A673 (cell line): ENCODE data around the gene ABCA2. TPM values are rescaled to one million over a fixed set of nuclear protein-coding genes. Genes with fewer than 3 reads are reported as not detected.

Source experiments
- BruUV-seq: library from RNA; stranded (reverse); fragments of 400-500 nt; replicated peaks from 2 replicates; lab custom pipeline; 2021; lab: Mats Ljungman, UMichigan
- CTCF ChIA-PET: fragments of 300-600 bp; sonication (Branson Sonifier 250); formaldehyde crosslinking; loops from one replicate; lab custom pipeline; 2022; ENCODE audit warnings: antibody characterized with exemption; lab: Charles Lee
- POLR2A ChIA-PET: fragments of 300-600 bp; sonication (Branson Sonifier 250); formaldehyde crosslinking; loops from one replicate; lab custom pipeline; 2022; ENCODE audit warnings: antibody characterized with exemption; ENCODE audit not compliant: low non-redundant PET; lab: Charles Lee
- DNase-seq: peaks from one replicate; pipeline ENCODE4 v3.0.0-alpha.2; 2015; ENCODE audit warnings: low spot score
- H3K27ac ChIP-seq: fragments of 200-600 bp; sonication (generic); 2 replicates; pipeline ENCODE4 v1.5.1; 2016; ENCODE audit warnings: mixed run types, low read depth, mild to moderate bottlenecking, mixed read lengths, antibody characterized with exemption, low read length; ENCODE audit not compliant: poor library complexity, severe bottlenecking
- H3K27me3 ChIP-seq: fragments of 200-600 bp; sonication (generic); replicated peaks from 2 replicates; pipeline ENCODE4 v1.6.1; 2017; ENCODE audit warnings: mixed run types, low read depth, mild to moderate bottlenecking, mixed read lengths, antibody characterized with exemption, low read length; ENCODE audit not compliant: insufficient read depth, poor library complexity
- H3K36me3 ChIP-seq: fragments of 200-600 bp; sonication (generic); 2 replicates; pipeline ENCODE4 v1.6.1; 2016; ENCODE audit warnings: mixed run types, mild to moderate bottlenecking, mixed read lengths, antibody characterized with exemption, low read length; ENCODE audit not compliant: insufficient read depth, poor library complexity, severe bottlenecking
- H3K4me1 ChIP-seq: fragments of 200-600 bp; sonication (generic); 2 replicates; pipeline ENCODE4 v1.6.1; 2017; ENCODE audit warnings: mixed run types, mild to moderate bottlenecking, mixed read lengths, antibody characterized with exemption, low read length; ENCODE audit not compliant: insufficient read depth, poor library complexity, severe bottlenecking
- H3K4me3 ChIP-seq: fragments of 200-600 bp; sonication (generic); 2 replicates; pipeline ENCODE4 v1.5.1; 2016; ENCODE audit warnings: low read depth, mixed run types, mild to moderate bottlenecking, mixed read lengths, low read length; ENCODE audit not compliant: poor library complexity, severe bottlenecking
- H3K9me3 ChIP-seq: fragments of 200-600 bp; sonication (generic); 2 replicates; pipeline ENCODE4 v1.6.1; 2016; ENCODE audit warnings: mixed run types, low read depth, mild to moderate bottlenecking, mixed read lengths, antibody characterized with exemption, low read length; ENCODE audit not compliant: poor library complexity, severe bottlenecking
- CTCF ChIP-seq: fragments of 300-800, 200-600 bp; sonication (generic); conservative IDR thresholded peaks from 2 replicates; pipeline ENCODE4 v1.5.1; 2017; ENCODE audit warnings: low read depth, mild to moderate bottlenecking, antibody characterized with exemption, low read length, moderate library complexity, mixed read lengths
- EZH2 ChIP-seq: fragments of 200-600 bp; sonication (generic); IDR thresholded peaks from 2 replicates; pipeline ENCODE4 v1.6.1; 2017; ENCODE audit warnings: borderline replicate concordance, low read depth, mild to moderate bottlenecking, mixed read lengths, antibody characterized with exemption, low read length; ENCODE audit not compliant: poor library complexity, severe bottlenecking
- intact Hi-C: fragments of 100-400 bp; cut with micrococcal nuclease; formaldehyde crosslinking; loops from one replicate; pipeline ENCODE4 v1.10.0; 2022; ENCODE audit not compliant: unreplicated experiment
- total RNA-seq: library from RNA; stranded (reverse); gene quantifications from 2 replicates; pipeline ENCODE4 v1.2.3, GENCODE V29; 2021

The ABCA2 gene
- total RNA-seq, 1 experiment from 2014 or later: 27.8 TPM

GRCh38 chr9:137018761-137019559 lies 9.1 kb downstream of the ABCA2 start:
- POLR2A ChIA-PET: no interaction called here
- intact Hi-C loops: no loop called here
- Histone ChIP-seq H3K9me3 (no peaks in the 10 kb centered on the region), H3K27ac (no peak overlapping the region), H3K4me3 (no peak overlapping the region), H3K36me3 (peaks cover 4% of the 10 kb centered on the region), H3K4me1 (no peaks in the 10 kb centered on the region), H3K27me3 (no peaks in the 10 kb centered on the region)
- CTCF ChIA-PET: interaction anchor here (0.6 kb wide), 1 partner anchor 16 kb away, joined by 3 read pairs; no protein-coding TSS in a partner anchor
- no TSS peak for BruUV-seq
- no peak for TF ChIP-seq EZH2
- no peak for DNase-seq

- ChIA-PET CTCF (no interaction called here), POLR2A (no interaction called here)
- no peak overlapping the region for H3K27ac ChIP-seq
- BruUV-seq: no TSS peak
- no peaks in the 10 kb centered on the region for H3K4me1 ChIP-seq
- no peaks in the 10 kb centered on the region for H3K9me3 ChIP-seq
- no peak overlapping the region for H3K4me3 ChIP-seq
- intact Hi-C loops: no loop called here
- DNase-seq: no peak
- no peaks in the 10 kb centered on the region for H3K27me3 ChIP-seq
- TF ChIP-seq CTCF (no peak), EZH2 (no peak)
- peaks cover 4% of the 10 kb centered on the region for H3K36me3 ChIP-seq
Observed at GRCh38 chr9:137017791-137018497, 10.1 kb downstream of the ABCA2 start.

- Histone ChIP-seq H3K4me1 (no peaks in the 10 kb centered on the region), H3K36me3 (peaks cover 4% of the 10 kb centered on the region), H3K4me3 (no peak overlapping the region), H3K27me3 (no peaks in the 10 kb centered on the region), H3K9me3 (no peaks in the 10 kb centered on the region), H3K27ac (no peak overlapping the region)
- intact Hi-C loops: no loop called here
- no TSS peak for BruUV-seq
- TF ChIP-seq EZH2: no peak
- no peak for TF ChIP-seq CTCF
- no peak for DNase-seq
- ChIA-PET CTCF (no interaction called here), POLR2A (no interaction called here)
Observed at GRCh38 chr9:137017071-137017470, 11.0 kb downstream of the ABCA2 start.
